Measurements from ENCODE around the gene RHEB.

The RHEB gene

DNA sequence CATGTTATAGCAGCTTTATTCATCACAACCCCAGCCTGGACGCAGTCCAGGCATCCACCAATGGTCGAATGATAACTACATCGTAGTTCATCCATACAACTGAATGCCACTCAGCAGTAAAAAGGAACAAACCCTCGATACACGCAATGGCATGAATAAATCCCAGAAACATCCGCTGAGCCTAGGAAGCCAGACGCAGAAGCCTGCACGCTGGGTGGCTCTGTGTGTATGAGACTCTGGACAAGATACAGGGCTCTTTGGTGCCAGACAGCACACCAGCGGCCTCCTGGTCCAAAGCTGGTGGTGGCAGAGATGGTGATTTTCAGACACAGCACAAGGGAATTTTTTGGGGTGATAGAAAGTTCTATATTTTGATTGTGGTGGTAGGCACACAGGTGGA, 69.7 kb downstream of the RHEB start:
- H3K9me3 ChIP-seq (ENCODE audit: control insufficient read depth, insufficient read depth, low read length) = no peaks in the 10 kb centered on the region
- H3K36me3 ChIP-seq (ENCODE audit: insufficient read depth, low read length) = no peaks in the 10 kb centered on the region
- peaks cover 8% of the 10 kb centered on the region; the same call in 1 of the 2 replicates for H3K4me1 ChIP-seq (ENCODE audit: insufficient read depth, low read length)
- no peak overlapping the region for H3K9ac ChIP-seq (ENCODE audit: low read depth, low read length)

GRCh38 chr7:151448261-151449252, 71.1 kb downstream of the RHEB start:
- Histone ChIP-seq H3K4me1 (ENCODE audit: insufficient read depth, low read length) (peaks cover 8% of the 10 kb centered on the region; the same call in 1 of the 2 replicates), H3K36me3 (ENCODE audit: insufficient read depth, low read length) (no peaks in the 10 kb centered on the region), H3K9me3 (ENCODE audit: control insufficient read depth, insufficient read depth, low read length) (no peaks in the 10 kb centered on the region), H3K9ac (ENCODE audit: low read depth, low read length) (peak overlapping the region; percentile 61)

DNA sequence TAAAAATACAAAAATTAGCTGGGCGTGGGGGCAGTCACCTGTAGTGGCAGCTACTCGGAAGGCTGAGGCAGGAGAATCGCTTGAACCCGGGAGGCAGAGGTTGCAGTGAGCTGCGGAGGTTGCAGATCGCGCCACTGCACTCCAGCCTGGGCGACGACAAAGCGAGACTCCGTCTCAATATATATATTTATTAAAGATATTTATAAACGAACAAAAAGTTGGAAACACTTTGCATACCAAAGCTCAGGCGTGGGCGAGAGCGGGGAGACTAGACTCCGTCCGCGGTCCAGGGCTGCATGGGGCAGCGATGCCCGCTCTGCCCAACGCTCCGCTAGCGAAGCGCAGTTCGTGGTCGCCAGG, 71.8 kb downstream of the RHEB start:
- H3K4me1 ChIP-seq (ENCODE audit: insufficient read depth, low read length) = 0 out of 2 replicates have a peak, but pooled peaks cover 2% of the 10 kb centered on the region
- no peaks in the 10 kb centered on the region for H3K36me3 ChIP-seq (ENCODE audit: insufficient read depth, low read length)
- H3K9ac ChIP-seq (ENCODE audit: low read depth, low read length) = peak overlapping the region; percentile 61
- H3K9me3 ChIP-seq (ENCODE audit: control insufficient read depth, insufficient read depth, low read length) = no peaks in the 10 kb centered on the region

GRCh38 chr7:151447312-151447711, 72.4 kb downstream of the RHEB start:
- Histone ChIP-seq H3K4me1 (ENCODE audit: insufficient read depth, low read length) (no peaks in the 10 kb centered on the region), H3K9ac (ENCODE audit: low read depth, low read length) (no peak overlapping the region), H3K36me3 (ENCODE audit: insufficient read depth, low read length) (no peaks in the 10 kb centered on the region), H3K9me3 (ENCODE audit: control insufficient read depth, insufficient read depth, low read length) (no peaks in the 10 kb centered on the region)

GRCh38 chr7:151446412-151446811, 73.3 kb downstream of the RHEB start:
- no peak overlapping the region for H3K9ac ChIP-seq (ENCODE audit: low read depth, low read length)
- H3K4me1 ChIP-seq (ENCODE audit: insufficient read depth, low read length) = peaks cover 6% of the 10 kb centered on the region
- H3K9me3 ChIP-seq (ENCODE audit: control insufficient read depth, insufficient read depth, low read length) = no peaks in the 10 kb centered on the region
- H3K36me3 ChIP-seq (ENCODE audit: insufficient read depth, low read length) = no peaks in the 10 kb centered on the region

DNA sequence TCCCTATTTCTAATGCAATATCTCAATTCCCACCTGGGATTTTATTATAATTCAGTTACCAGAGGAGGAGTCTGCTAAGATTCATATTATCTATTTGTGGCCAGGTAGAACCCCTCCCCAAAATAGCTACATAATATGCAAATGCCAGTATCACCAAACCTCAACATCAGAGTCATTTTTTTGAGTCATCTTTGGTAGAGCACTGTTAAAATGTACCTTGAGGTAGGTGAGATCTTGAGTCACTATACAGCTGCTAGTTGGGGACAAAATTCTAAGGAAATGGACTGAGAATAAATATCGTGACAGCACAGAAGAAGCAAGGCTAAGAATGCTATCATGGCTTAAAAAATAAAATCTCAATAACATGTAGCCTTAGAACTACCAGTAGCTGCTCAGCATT, 75.1 kb downstream of the RHEB start:
- H3K36me3 ChIP-seq (ENCODE audit: insufficient read depth, low read length) = no peaks in the 10 kb centered on the region
- H3K4me1 ChIP-seq (ENCODE audit: insufficient read depth, low read length) = peaks cover 10% of the 10 kb centered on the region
- H3K9ac ChIP-seq (ENCODE audit: low read depth, low read length) = no peak overlapping the region
- no peaks in the 10 kb centered on the region for H3K9me3 ChIP-seq (ENCODE audit: control insufficient read depth, insufficient read depth, low read length)

DNA sequence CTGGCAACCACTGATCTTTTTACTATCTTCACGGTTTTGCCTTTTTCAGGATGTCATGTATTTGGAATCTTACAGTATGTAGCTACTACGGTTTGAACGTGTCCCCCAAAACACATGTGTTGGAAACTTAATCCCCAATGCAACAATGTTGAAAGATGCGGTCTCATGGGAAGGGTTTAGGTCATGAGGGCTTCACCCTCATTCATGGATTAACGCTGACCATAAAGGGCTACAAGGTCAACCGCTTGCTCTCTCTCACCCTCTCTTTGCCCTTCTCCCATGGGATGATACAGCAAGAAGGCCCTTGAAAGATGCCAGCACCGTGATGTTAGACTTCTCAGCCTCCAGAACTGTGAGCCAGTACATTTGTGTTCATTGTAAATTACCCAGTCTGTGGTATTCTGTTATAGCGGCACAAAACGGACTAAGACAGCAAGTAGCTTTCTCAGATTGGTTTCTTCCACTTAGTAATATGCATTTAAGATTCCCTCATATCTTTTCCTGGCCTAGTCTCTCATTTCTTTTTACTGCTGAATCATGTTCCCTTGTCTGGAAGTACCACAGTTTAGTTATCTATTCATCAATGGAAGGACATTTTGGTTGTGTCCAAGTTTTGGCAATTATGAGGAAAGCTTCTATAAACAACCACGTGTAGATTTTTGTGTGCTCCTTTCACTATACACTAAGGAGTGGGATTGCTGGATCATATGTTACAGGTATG, 76.8 kb downstream of the RHEB start:
- H3K4me1 ChIP-seq (ENCODE audit: insufficient read depth, low read length) = peaks cover 10% of the 10 kb centered on the region

GRCh38 chr7:151440799-151441445, 78.8 kb downstream of the RHEB start:
- H3K9ac ChIP-seq (ENCODE audit: low read depth, low read length) = peak overlapping the region; percentile 60

More for the DNA sequence above, 76.8 kb downstream of the RHEB start:
- no peak overlapping the region for H3K9ac ChIP-seq (ENCODE audit: low read depth, low read length)
- no peaks in the 10 kb centered on the region for H3K36me3 ChIP-seq (ENCODE audit: insufficient read depth, low read length)
- no peaks in the 10 kb centered on the region for H3K9me3 ChIP-seq (ENCODE audit: control insufficient read depth, insufficient read depth, low read length)

GRCh38 chr7:151439855-151440798, 79.6 kb downstream of the RHEB start, which contains the start of gene CRYGN:
CRYGN (minus strand) TSS chr7:151440141; CDS start chr7:151439917, 224 bp downstream.
- H3K9ac ChIP-seq (ENCODE audit: low read depth, low read length) = peak within 1 kb of the TSS; percentile 60
- no peaks in the 10 kb centered on the region for H3K9me3 ChIP-seq (ENCODE audit: control insufficient read depth, insufficient read depth, low read length)
- no peaks in the 10 kb centered on the region for H3K36me3 ChIP-seq (ENCODE audit: insufficient read depth, low read length)
- H3K4me1 ChIP-seq (ENCODE audit: insufficient read depth, low read length) = peaks cover 10% of the 10 kb centered on the region

More at GRCh38 chr7:151440799-151441445, 78.8 kb downstream of the RHEB start:
- Histone ChIP-seq H3K9me3 (ENCODE audit: control insufficient read depth, insufficient read depth, low read length) (no peaks in the 10 kb centered on the region), H3K36me3 (ENCODE audit: insufficient read depth, low read length) (no peaks in the 10 kb centered on the region), H3K4me1 (ENCODE audit: insufficient read depth, low read length) (peaks cover 10% of the 10 kb centered on the region)

DNA sequence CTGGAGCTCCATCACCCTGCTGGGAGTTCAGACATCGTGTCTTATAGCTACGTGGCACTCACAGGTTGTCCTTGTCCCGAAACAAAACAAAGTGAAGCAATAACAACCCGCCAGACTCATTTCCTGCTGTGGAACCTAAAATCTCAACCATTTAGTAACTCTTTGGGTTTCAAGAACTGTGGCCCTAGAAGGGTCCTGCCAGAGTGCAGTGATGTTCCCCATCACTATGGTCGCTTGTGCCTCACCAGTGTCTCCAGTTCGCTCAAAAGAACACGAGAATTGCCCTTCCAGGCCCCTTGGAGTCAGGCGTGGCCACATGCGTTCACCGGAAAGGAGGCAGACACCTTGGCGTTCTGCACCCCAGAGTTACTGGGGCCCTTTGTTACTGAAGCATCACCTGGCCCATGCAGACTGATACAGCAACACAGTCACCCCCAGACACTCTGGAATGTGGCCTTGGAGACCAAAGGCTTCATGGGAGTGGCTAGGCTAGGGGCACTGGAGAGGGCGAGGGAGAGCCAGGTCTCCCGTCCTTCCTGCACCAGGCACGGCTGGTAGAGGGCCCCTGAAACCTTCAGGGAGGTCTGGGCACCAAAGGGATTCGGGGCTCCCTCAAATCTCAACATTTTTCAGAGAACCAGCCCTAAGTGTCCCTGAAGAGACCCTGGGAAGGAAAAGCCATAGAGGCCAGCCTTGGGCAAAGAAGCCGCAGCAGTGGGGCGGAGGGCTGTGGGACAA, 80.7 kb downstream of the RHEB start:
- peak overlapping the region; percentile 60 for H3K9ac ChIP-seq (ENCODE audit: low read depth, low read length)
- peaks cover 10% of the 10 kb centered on the region for H3K4me1 ChIP-seq (ENCODE audit: insufficient read depth, low read length)

DNA sequence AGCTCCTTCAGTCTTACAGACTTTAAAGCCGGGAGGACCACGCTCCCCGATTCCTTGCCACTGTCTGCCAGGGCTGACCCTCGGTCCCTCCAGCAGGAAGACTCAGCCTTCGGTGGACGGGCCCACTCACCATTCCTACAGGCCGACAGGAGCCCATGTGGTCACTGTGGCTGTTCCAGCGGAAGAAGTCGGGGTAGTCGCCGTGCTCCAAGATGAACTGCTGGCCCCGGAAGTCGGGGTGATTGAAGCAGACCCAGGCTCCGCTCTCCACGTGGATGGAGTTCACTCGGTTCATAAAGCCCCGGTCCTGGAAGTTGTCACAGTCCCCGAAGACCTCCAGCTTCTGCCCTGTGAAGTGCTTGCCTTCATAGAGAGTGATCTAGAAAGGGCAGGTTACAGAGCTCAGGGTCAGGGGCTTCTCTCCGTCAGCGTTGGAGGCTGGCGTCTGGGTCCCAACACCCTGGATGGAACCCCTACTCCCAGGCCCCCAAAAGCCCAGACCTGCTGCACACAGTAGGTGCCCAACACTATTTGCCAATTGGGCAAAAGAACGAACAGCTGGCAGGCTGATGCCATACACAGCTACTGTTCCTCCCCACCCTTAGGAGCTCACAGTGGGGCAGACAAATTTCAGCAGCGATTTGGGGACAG, 81.7 kb downstream of the RHEB start:
- no peaks in the 10 kb centered on the region for H3K36me3 ChIP-seq (ENCODE audit: insufficient read depth, low read length)
- H3K4me1 ChIP-seq (ENCODE audit: insufficient read depth, low read length) = peaks cover 10% of the 10 kb centered on the region
- no peaks in the 10 kb centered on the region for H3K9me3 ChIP-seq (ENCODE audit: control insufficient read depth, insufficient read depth, low read length)
- no peak overlapping the region for H3K9ac ChIP-seq (ENCODE audit: low read depth, low read length)

More for the DNA sequence above, 80.7 kb downstream of the RHEB start:
- no peaks in the 10 kb centered on the region for H3K9me3 ChIP-seq (ENCODE audit: control insufficient read depth, insufficient read depth, low read length)
- H3K36me3 ChIP-seq (ENCODE audit: insufficient read depth, low read length) = no peaks in the 10 kb centered on the region

- H3K36me3 ChIP-seq (ENCODE audit: insufficient read depth, low read length) = no peaks in the 10 kb centered on the region
- H3K4me1 ChIP-seq (ENCODE audit: insufficient read depth, low read length) = peaks cover 10% of the 10 kb centered on the region
- no peaks in the 10 kb centered on the region for H3K9me3 ChIP-seq (ENCODE audit: control insufficient read depth, insufficient read depth, low read length)
- H3K9ac ChIP-seq (ENCODE audit: low read depth, low read length) = no peak overlapping the region
These were observed 82.5 kb downstream of the RHEB start for GRCh38 chr7:151437159-151437553.
